Spleen (tissue), 11 donors: Measurements from ENCODE around the gene CEP152. TPM values are rescaled to one million over a fixed set of nuclear protein-coding genes. Genes with fewer than 3 reads are reported as not detected.

ENCODE experiments used
- DNase-seq: peaks from one replicate; pipeline ENCODE4 v3.0.0-alpha.2; 2020
- H3K27ac ChIP-seq, 8 donors: fragments of 200-600 bp; sonication (generic) in 7 of 8; 1 replicate in 4 of 8; 2 replicates in 4 of 8; pipeline versions ENCODE4 v1.5.0 to v1.8.0; 2016 to 2021; ENCODE audit warnings: inconsistent platforms in 4 of 8, mild to moderate bottlenecking in 4 of 8, moderate library complexity in 1 of 8
- H3K27me3 ChIP-seq, 7 donors: fragments of 200-600 bp; sonication (generic) in 6 of 7; replicated peaks in 1 of 7; 1 replicate in 4 of 7; 2 replicates in 3 of 7; pipeline versions ENCODE4 v1.5.0 to v1.8.0; 2016 to 2021; ENCODE audit warnings: inconsistent platforms in 3 of 7, mild to moderate bottlenecking in 1 of 7
- H3K36me3 ChIP-seq, 6 donors: fragments of 200-600 bp; sonication (generic) in 5 of 6; 1 replicate in 4 of 6; 2 replicates in 2 of 6; pipeline versions ENCODE4 v1.5.0 to v1.8.0; 2016 to 2021; ENCODE audit warnings: inconsistent platforms in 2 of 6
- H3K4me1 ChIP-seq, 6 donors: fragments of 200-600 bp; sonication (generic) in 5 of 6; 1 replicate in 3 of 6; 2 replicates in 3 of 6; pipeline versions ENCODE4 v1.5.0 to v1.8.0; 2016 to 2021; ENCODE audit warnings: inconsistent platforms in 3 of 6
- H3K4me3 ChIP-seq, 8 donors: fragments of 200-600 bp; sonication (generic) in 7 of 8; 1 replicate in 4 of 8; 2 replicates in 4 of 8; pipeline versions ENCODE4 v1.5.0 to v1.8.0; 2016 to 2021; ENCODE audit warnings: inconsistent platforms in 4 of 8, mild to moderate bottlenecking in 4 of 8, moderate library complexity in 2 of 8
- H3K9me3 ChIP-seq, 8 donors: fragments of 200-600 bp; sonication (generic) in 7 of 8; 1 replicate in 4 of 8; 2 replicates in 4 of 8; pipeline versions ENCODE4 v1.5.0 to v1.8.0; 2016 to 2021; ENCODE audit warnings: inconsistent platforms in 4 of 8
- CTCF ChIP-seq, 11 experiments: fragments of 200-600 bp in 7 of 11; fragments of 450-650 bp in 4 of 11; sonication (generic) in 4 of 11; IDR thresholded peaks in 8 of 11; conservative IDR thresholded peaks in 3 of 11; 1 replicate in 7 of 11; 2 replicates in 4 of 11; pipeline versions ENCODE4 v1.4.0 to v1.8.0; 2016 to 2021; ENCODE audit warnings: antibody characterized with exemption in 11 of 11, inconsistent platforms in 4 of 11, mild to moderate bottlenecking in 1 of 11
- POLR2A ChIP-seq, 3 donors: fragments of 450-650 bp; IDR thresholded peaks; one replicate each; pipeline ENCODE4 v1.5.1; 2017; ENCODE audit warnings: antibody characterized with exemption in 3 of 3, mild to moderate bottlenecking in 1 of 3
- POLR2AphosphoS5 ChIP-seq, 3 donors: sonication (generic); formaldehyde crosslinking; IDR thresholded peaks; one replicate each; pipeline ENCODE4 v1.5.1; 2017; ENCODE audit warnings: antibody characterized with exemption in 3 of 3
- WGBS, 5 donors: extraction: QIAGEN DNeasy Blood & Tissue Kit in 3 of 5; methylation state at CpG; one replicate each; pipeline versions ENCODE4 v1.1.5 to v1.1.7; 2013 to 2018; 5-methylcytosine and 5-hydroxymethylcytosine counted together
- intact Hi-C: fragments of 100-400 bp; cut with DNase I; formaldehyde crosslinking; loops from one replicate; pipeline ENCODE4 v1.15.0; 2023; ENCODE audit warnings: low total_unique reads
- polyA plus RNA-seq, 3 donors: library from polyadenylated mRNA; stranded (reverse); fragments of 200-250 nt; gene quantifications; one replicate each; pipeline ENCODE4 v1.2.1, GENCODE V29; 2013
- total RNA-seq, 7 donors: library from RNA; depleted of rRNA in 3 of 7; stranded (reverse); fragments of >200 nt in 3 of 7; fragmentation: NEBNext Ultra II Directional in 4 of 7; extraction: Animal tissue kit (Norgen Biotek cat#: 25700) in 4 of 7; gene quantifications; one replicate each; pipeline versions ENCODE4 v1.1.0 to v1.2.1, GENCODE V29; 2016 to 2021
- donor health status: healthy with polysubstance abuse.
- donor health status: DM: no; HTN: no; CAD: no; lungs with moderate emphysema.
- donor health status: DM: no; HTN: no; CAD: no.
- donor health status: Bipolar disorder and iron deficiency.
- donor health status: healthy.
- donor health status: DM: no; HTN: no; CAD: no.
- donor health status: DM: yes; HTN: yes; CAD: no.

CEP152 gene
- total and polyA plus RNA-seq, 10 donors: 1.2 to 15.1 (median 7.5) TPM

GRCh38 chr15:48708641-48709040 lies 102.2 kb downstream of the CEP152 start:
- no peak for DNase-seq
- H3K9me3 ChIP-seq: peaks cover 0 to 26% (median 17%) of the 10 kb centered on the region in 8 donors
- TF ChIP-seq POLR2A (IDR thresholded peaks at IDR 0.05) (no peak), CTCF (IDR thresholded peaks at IDR 0.05 in 8 of 11, conservative IDR thresholded peaks at IDR 0.05 in 3 of 11) (no peak), POLR2AphosphoS5 (IDR thresholded peaks at IDR 0.05) (no peak)
- no peaks in the 10 kb centered on the region for H3K36me3 ChIP-seq
- H3K27me3 ChIP-seq: no peaks in the 10 kb centered on the region
- intact Hi-C loops: no loop called here
- H3K4me1 ChIP-seq: no peaks in the 10 kb centered on the region
- WGBS, 5 donors: 52 to 100% (median 96%) methylated on average over 1 of the region's 1 CpG
- no peak overlapping the region for H3K27ac ChIP-seq
- H3K4me3 ChIP-seq: no peak overlapping the region

- peaks cover 0 to 26% (median 17%) of the 10 kb centered on the region in 8 donors for H3K9me3 ChIP-seq
- H3K36me3 ChIP-seq: no peaks in the 10 kb centered on the region
- no peaks in the 10 kb centered on the region for H3K4me1 ChIP-seq
- no peak overlapping the region for H3K4me3 ChIP-seq
- WGBS, 5 donors: 88 to 97% (median 95%) methylated on average over 1 of the region's 1 CpG
- intact Hi-C loops: no loop called here
- TF ChIP-seq POLR2AphosphoS5 (IDR thresholded peaks at IDR 0.05) (no peak), CTCF (IDR thresholded peaks at IDR 0.05 in 8 of 11, conservative IDR thresholded peaks at IDR 0.05 in 3 of 11) (no peak), POLR2A (IDR thresholded peaks at IDR 0.05) (no peak)
- no peak for DNase-seq
- no peaks in the 10 kb centered on the region for H3K27me3 ChIP-seq
- H3K27ac ChIP-seq: no peak overlapping the region
Observed at GRCh38 chr15:48705381-48705780, 105.5 kb downstream of the CEP152 start.

- no peak overlapping the region for H3K27ac ChIP-seq
Observed at GRCh38 chr15:48703544-48703943, 107.3 kb downstream of the CEP152 start.

More at GRCh38 chr15:48703544-48703943, 107.3 kb downstream of the CEP152 start:
- TF ChIP-seq POLR2AphosphoS5 (IDR thresholded peaks at IDR 0.05): no peak
- TF ChIP-seq CTCF (IDR thresholded peaks at IDR 0.05 in 8 of 11, conservative IDR thresholded peaks at IDR 0.05 in 3 of 11): no peak
- TF ChIP-seq POLR2A (IDR thresholded peaks at IDR 0.05): no peak
- Histone ChIP-seq H3K9me3 (peaks cover 0 to 26% (median 17%) of the 10 kb centered on the region in 8 donors), H3K4me3 (no peak overlapping the region), H3K4me1 (no peaks in the 10 kb centered on the region), H3K36me3 (no peaks in the 10 kb centered on the region), H3K27me3 (no peaks in the 10 kb centered on the region)
- 92 to 100% (median 97%) methylated on average over 1 of the region's 1 CpG for WGBS, 5 donors
- intact Hi-C loops: no loop called here
- no peak for DNase-seq
